C4-2B (cell line): ENCODE measurements around the gene TMEM151A.
"Not testable (repeated sequence)": the region's sequence is repeated elsewhere in the genome, so short reads cannot be mapped to it uniquely, and the experiment has no call there.

Source experiments
- H3K27ac ChIP-seq: fragments of 450-650 bp; 2 replicates; pipeline ENCODE4 v1.5.1; 2017
- CTCF ChIP-seq: fragments of 450-650 bp; conservative IDR thresholded peaks from 2 replicates; pipeline ENCODE4 v1.5.1; 2017; ENCODE audit warnings: mild to moderate bottlenecking
- ZFX ChIP-seq: fragments of 450-650 bp; IDR thresholded peaks from 2 replicates; pipeline ENCODE4 v1.6.1; 2017

The TMEM151A gene

GRCh38 chr11:66299186-66299585, 7.5 kb downstream of the TMEM151A start:
- TF ChIP-seq ZFX = no peak
- no peak for TF ChIP-seq CTCF
- no peak overlapping the region for H3K27ac ChIP-seq

GRCh38 chr11:66302656-66303055, 11.0 kb downstream of the TMEM151A start:
- H3K27ac ChIP-seq = no peak overlapping the region
- TF ChIP-seq ZFX (no peak), CTCF (no peak)

DNA sequence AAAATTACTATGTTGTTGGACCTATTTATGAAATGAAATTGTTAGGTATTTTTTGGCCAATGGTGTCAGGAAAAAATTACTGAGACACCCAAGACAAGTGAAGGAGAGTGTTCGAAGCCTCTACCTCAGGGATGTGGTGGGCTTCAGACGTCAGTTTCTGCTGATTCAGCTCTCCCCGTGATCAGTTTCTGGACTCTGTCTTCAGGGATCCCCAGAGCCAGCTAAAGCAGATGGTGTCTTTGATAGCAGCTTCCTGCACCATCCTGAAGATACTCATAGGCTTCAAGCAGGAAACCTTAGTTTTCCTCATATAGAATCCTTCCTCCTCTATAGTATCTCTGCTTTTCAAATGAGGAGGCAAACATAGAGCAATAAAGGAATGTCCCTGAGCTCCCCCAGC, 17.8 kb downstream of the TMEM151A start:
- no peak overlapping the region for H3K27ac ChIP-seq
- no peak for TF ChIP-seq CTCF

DNA sequence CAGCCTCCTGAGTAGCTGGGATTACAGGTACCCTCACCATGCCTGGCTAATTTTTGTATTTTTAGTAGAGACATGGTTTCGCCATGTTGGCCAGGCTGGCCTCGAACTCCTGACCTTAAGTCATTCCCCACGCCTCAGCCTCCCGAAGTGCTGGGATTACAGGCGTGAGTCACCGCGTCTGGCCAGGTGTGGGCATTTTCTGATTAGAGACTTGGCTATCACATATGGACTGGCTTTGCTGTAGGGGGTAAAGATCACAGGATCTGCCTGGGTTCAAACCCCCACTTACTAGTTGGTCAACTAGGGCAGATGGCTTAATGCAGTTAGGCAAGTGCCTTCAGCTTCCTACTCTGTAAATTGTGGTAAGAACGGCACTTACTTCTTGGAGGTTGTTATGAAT, 18.6 kb downstream of the TMEM151A start:
- TF ChIP-seq CTCF = no peak
- no peak for TF ChIP-seq ZFX
- H3K27ac ChIP-seq = no peak overlapping the region

DNA sequence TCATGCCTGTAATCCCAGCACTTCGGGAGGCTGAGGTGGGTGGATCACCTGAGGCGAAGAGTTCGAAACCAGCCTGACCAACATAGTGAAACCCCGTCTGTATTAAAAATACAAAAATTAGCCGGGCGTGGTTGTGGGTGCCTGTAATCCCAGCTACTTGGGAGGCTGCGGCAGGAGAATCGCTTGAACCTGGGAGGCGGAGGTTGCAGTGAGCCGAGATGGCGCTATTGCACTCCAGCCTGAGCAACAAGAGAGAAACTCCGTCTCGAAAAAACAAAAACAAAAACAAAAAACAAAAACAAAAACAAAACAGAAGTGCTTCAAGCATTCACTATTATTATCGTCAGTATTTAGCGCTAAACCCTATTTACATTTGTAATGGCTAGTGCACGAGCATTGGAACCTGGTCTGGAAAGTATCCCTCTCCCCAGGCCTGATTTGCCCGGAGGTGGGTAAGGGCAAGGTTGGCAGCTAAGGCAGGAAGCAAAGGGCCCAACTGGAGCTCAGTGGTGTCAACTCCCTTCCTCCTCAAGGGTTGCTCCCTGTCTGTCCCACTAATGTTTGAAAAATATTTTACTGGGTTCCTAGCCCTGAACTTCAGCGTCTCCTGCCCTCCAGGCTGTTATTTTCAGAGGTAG, 19.2 kb downstream of the TMEM151A start:
- not testable (repeated sequence) for H3K27ac ChIP-seq

DNA sequence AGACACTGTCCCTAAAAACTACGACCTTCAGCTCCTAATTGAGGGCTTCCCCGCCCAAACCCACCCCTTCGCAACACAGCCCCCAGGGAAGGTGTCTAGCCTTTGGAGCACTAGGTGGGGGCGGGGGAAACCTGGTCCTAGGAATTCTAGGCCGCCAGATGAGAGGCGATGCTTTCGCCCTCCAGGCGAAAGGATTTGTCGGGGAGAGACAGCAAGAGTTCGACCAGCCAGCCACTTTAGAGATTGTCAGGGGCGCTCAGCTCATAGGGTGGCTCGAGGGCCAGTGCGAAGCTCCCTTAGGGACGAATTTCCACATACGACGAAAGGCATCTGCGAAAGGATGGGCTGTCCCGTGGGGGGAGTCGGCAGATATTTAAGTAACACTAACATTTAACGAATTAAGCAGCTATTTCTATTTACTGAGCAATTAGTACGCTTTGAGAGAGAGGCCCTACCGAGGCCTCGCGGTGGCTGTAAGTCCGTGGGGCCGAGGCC, 19.8 kb downstream of the TMEM151A start:
- no peak for TF ChIP-seq ZFX
- TF ChIP-seq CTCF = peak; percentile 95; the same call in 1 of the 2 replicates
- H3K27ac ChIP-seq = peak overlapping the region; percentile 48

- peak overlapping the region; percentile 48 for H3K27ac ChIP-seq
- TF ChIP-seq CTCF (peak; percentile 87), ZFX (no peak)
Observed at GRCh38 chr11:66311965-66312548, 20.4 kb downstream of the TMEM151A start.
